ENCODE results near the gene PRPF38B. TPM values are rescaled to one million over a fixed set of nuclear protein-coding genes. Genes with fewer than 3 reads are reported as not detected.
A peak's percentile ranks its signal among the peaks of the same experiment; 100 is the strongest.

Gene PRPF38B
- total RNA-seq, 6 donors from 2014 or later = 28.9 to 81.7 (median 35.5) TPM

DNA sequence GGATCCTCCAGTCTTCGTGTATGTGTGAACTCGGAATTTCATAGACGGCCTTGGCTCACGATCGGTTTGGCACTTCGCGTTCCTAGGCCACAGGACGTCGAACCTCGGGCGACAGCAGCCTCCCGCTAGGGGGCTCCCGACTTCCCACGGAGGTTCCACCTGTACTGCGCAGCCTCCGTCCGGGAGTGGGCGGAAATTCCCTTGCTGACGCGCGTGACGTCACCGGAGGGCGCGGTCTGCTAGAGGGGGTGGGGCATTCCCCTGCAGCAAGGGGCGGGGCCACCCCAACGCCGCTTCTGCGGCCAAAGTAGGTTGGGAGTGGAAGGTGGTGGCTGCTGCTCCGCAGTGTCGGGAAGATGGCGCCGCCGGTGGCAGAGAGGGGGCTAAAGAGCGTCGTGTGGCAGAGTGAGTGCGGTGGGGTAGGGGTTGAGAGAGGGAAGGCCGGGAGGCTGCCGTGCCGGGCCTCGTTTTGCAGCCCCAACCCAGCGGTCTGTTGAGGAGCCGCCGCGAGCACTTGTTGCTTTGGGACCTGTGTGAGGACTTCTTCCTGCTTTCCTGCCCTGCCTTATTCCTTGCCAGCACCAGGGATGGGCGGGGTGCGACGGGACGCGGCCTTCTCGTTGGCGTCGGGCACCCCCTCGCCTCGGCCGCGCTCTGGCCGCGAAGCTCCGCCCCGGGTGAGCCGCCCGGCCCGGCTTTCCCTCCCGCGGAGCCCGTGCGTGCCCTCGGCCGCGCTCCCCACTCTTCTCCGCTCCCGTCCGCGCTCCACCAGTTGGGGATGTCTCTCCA lies 54.5 kb downstream of the PRPF38B start, which contains the start of gene STXBP3:
STXBP3 (plus strand) TSS at position 293 of the 789 bp plus-strand sequence; CDS start at position 357, 64 bp downstream.
- H3K4me1 ChIP-seq = peaks cover 15 to 26% (median 20%) of the 10 kb centered on the region in 4 donors
- H3K36me3 ChIP-seq = no peaks in the 10 kb centered on the region
- peak; percentile 97 to 99 for ATAC-seq (ENCODE audit: low FRiP score in 2 of 2)
- TF ChIP-seq POLR2A (IDR thresholded peaks at IDR 0.05) = peak; percentile 67 to 99 (median 98)
- peak in 1 of 4 donors; percentile 89 for TF ChIP-seq EP300 (IDR thresholded peaks at IDR 0.05)
- TF ChIP-seq POLR2AphosphoS5 (IDR thresholded peaks at IDR 0.05) = peak; percentile 99
- TF ChIP-seq, protein P1, sequence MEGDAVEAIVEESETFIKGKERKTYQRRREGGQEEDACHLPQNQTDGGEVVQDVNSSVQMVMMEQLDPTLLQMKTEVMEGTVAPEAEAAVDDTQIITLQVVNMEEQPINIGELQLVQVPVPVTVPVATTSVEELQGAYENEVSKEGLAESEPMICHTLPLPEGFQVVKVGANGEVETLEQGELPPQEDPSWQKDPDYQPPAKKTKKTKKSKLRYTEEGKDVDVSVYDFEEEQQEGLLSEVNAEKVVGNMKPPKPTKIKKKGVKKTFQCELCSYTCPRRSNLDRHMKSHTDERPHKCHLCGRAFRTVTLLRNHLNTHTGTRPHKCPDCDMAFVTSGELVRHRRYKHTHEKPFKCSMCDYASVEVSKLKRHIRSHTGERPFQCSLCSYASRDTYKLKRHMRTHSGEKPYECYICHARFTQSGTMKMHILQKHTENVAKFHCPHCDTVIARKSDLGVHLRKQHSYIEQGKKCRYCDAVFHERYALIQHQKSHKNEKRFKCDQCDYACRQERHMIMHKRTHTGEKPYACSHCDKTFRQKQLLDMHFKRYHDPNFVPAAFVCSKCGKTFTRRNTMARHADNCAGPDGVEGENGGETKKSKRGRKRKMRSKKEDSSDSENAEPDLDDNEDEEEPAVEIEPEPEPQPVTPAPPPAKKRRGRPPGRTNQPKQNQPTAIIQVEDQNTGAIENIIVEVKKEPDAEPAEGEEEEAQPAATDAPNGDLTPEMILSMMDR (IDR thresholded peaks at IDR 0.05) = peak; percentile 85 to 98 (median 96)
- H3K27ac ChIP-seq = peak within 1 kb of the TSS; percentile 98 to 100 (median 100)
- peak within 1 kb of the TSS; percentile 72 to 92 (median 84) for H3K4me3 ChIP-seq
- peak; percentile 98 for DNase-seq
- 0 to 1% methylated on average over 25 to 75 of the region's 75 CpGs for WGBS, 2 donors
- no peaks in the 10 kb centered on the region for H3K27me3 ChIP-seq
- no peaks in the 10 kb centered on the region for H3K9me3 ChIP-seq

- peaks cover 15 to 26% (median 20%) of the 10 kb centered on the region in 4 donors for H3K4me1 ChIP-seq
- TF ChIP-seq, protein P1 (IDR thresholded peaks at IDR 0.05) = no peak
- TF ChIP-seq POLR2A (IDR thresholded peaks at IDR 0.05) (peak in 2 of 4 donors; percentile 39 to 47), EP300 (IDR thresholded peaks at IDR 0.05) (no peak), POLR2AphosphoS5 (IDR thresholded peaks at IDR 0.05) (peak; percentile 83 to 84)
- H3K4me3 ChIP-seq = peak overlapping the region; percentile 72 to 92 (median 84)
- ATAC-seq (ENCODE audit: low FRiP score in 2 of 2) = peak; percentile 86 to 93
- peak overlapping the region; percentile 98 to 100 (median 100) for H3K27ac ChIP-seq
- 0 to 1% methylated on average over 15 of the region's 15 CpGs for WGBS, 2 donors
- H3K27me3 ChIP-seq = no peaks in the 10 kb centered on the region
- peak in 1 of 2 donors; percentile 92 for DNase-seq
- no peaks in the 10 kb centered on the region for H3K9me3 ChIP-seq
- peaks cover 0 to 2% (median 0%) of the 10 kb centered on the region in 4 donors for H3K36me3 ChIP-seq
Observed at GRCh38 chr1:108747171-108747850, 55.2 kb downstream of the PRPF38B start.

- Histone ChIP-seq H3K27me3 (no peaks in the 10 kb centered on the region), H3K36me3 (peaks cover 0 to 8% (median 0%) of the 10 kb centered on the region in 4 donors), H3K4me3 (peak overlapping the region in 2 of 4 donors; percentile 72 to 77), H3K27ac (peak overlapping the region in 3 of 4 donors; percentile 99 to 100 (median 100)), H3K4me1 (peaks cover 15 to 26% (median 20%) of the 10 kb centered on the region in 4 donors), H3K9me3 (no peaks in the 10 kb centered on the region)
- TF ChIP-seq, protein P1 (IDR thresholded peaks at IDR 0.05) = no peak
- TF ChIP-seq EP300 (IDR thresholded peaks at IDR 0.05) (no peak), POLR2A (IDR thresholded peaks at IDR 0.05) (no peak), POLR2AphosphoS5 (IDR thresholded peaks at IDR 0.05) (no peak)
- WGBS, 2 donors = 64 to 69% methylated on average over 3 of the region's 3 CpGs
- ATAC-seq (ENCODE audit: low FRiP score in 2 of 2) (no peak), DNase-seq (no peak)
Observed at GRCh38 chr1:108747898-108748297, 55.8 kb downstream of the PRPF38B start.

DNA sequence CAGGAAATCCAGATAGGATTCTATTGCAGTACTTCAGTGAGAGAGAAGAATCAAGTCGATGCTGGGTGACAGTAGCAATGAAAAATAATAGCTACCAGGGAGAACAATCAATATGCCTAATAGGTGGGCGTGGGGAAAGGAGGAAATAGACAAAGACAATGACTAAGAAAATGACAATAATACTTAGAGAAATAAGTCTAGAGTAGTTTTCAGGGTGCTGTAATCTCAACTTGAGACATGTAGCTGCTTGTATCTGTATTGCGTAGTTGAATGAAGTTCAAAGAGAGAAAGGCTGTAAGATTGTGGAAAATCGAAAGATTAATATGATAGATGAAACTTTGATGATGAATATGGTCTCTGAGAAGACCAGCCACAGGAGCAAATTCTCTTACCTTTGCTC lies 57.0 kb downstream of the PRPF38B start:
- Histone ChIP-seq H3K4me1 (peaks cover 15 to 26% (median 20%) of the 10 kb centered on the region in 4 donors), H3K27me3 (no peaks in the 10 kb centered on the region), H3K9me3 (no peaks in the 10 kb centered on the region), H3K4me3 (no peak overlapping the region), H3K27ac (no peak overlapping the region), H3K36me3 (peaks cover 0 to 19% (median 1%) of the 10 kb centered on the region in 4 donors)
- ATAC-seq (ENCODE audit: low FRiP score in 2 of 2) = no peak
- TF ChIP-seq POLR2A (IDR thresholded peaks at IDR 0.05) (no peak), POLR2AphosphoS5 (IDR thresholded peaks at IDR 0.05) (no peak), EP300 (IDR thresholded peaks at IDR 0.05) (no peak)
- TF ChIP-seq, protein P1 (IDR thresholded peaks at IDR 0.05) = no peak
- WGBS, 2 donors = 75 to 85% methylated on average over 4 of the region's 4 CpGs
- DNase-seq = no peak
